NCI-H128 (cell line): ENCODE measurements around the gene MCM6.
A peak's percentile ranks its signal among the peaks of the same experiment; 100 is the strongest.
"Not testable (repeated sequence)": the region's sequence is repeated elsewhere in the genome, so short reads cannot be mapped to it uniquely, and the experiment has no call there.

Experiments used
- DNase-seq: peaks from one replicate; lab custom pipeline; 2025; ENCODE audit not compliant: unreplicated experiment; lab: John Stamatoyannopoulos, UW

The MCM6 gene

DNA sequence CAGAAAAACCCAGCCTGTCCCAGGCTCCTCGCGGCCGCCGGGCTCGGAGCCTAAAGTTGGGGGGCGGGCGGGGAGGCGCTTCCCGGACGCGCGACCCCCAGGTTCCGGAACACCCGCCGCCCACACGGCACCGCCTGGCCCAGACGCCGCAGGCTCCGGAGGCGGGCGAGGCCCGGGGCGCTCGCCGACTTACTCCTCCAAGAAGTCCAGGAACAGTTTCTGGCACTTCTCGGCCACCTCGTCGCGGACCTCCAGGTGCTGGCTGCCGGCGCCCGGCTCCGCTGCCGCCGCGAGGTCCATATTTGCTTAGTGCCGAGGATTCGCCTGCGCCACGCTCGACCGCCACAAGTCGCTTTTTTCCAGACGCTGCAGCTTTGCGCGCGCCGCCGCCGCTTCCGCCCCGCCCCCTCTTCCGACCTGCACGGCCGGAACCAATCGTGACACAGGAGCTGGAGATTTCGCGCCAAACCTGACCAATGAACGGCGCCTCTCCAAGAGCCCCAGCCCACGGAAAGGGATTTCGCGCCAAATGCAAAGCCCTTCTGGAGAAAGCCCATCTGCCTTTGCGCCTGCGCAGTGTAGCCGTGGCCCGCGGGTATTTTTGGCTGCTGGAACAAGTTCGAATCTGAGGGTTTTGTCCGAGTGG lies at the start of gene MCM6:
MCM6 (minus strand) TSS at position 378 of the 646 bp plus-strand sequence; CDS start at position 300, 78 bp downstream.
- DNase-seq = peak; percentile 91

DNA sequence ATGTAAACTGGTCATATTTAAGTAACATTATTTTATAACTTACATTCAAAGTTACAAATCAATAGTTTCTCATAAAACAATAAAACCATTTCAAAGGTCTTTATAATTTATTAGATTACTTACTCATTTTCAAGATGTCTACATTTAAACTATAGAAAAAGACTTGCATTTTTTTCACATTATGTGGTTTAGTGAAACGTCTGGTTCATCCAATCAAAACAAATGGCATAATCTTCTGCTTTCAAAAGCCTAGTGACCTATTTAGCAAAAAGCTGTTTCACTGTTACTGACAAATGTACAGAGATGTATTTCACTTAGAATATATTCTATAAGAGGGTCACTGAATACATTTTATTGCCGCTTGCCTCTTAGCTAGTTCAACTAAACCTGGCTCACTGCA lies 49.3 kb upstream of the MCM6 start:
- DNase-seq = no peak

- peak; percentile 22 for DNase-seq
Observed at GRCh38 chr2:135916207-135916606, 40.0 kb upstream of the MCM6 start.

DNA sequence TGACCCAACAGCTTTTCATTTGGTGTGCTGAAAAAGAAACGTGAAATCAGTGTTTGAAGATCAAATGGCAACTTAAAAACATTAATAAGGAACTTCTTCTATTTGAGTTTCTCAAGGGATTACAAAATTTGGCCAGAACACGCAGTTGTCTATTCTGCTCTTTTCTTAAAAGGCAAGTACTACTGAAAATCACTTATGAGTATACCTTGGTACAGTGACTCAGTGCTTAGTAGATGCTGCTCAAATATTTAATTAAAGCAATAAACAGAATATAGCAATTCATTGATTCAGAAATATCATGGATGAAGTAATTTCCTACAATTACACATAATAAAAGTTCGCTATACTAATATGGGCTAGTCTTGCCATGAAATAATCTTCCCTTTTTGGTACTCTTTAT lies 38.2 kb upstream of the MCM6 start:
- no peak for DNase-seq

- peak; percentile 6 for DNase-seq
Observed at GRCh38 chr2:135913727-135914365, 37.6 kb upstream of the MCM6 start.

- no peak for DNase-seq
Observed at GRCh38 chr2:135909976-135910375, 33.7 kb upstream of the MCM6 start.

DNA sequence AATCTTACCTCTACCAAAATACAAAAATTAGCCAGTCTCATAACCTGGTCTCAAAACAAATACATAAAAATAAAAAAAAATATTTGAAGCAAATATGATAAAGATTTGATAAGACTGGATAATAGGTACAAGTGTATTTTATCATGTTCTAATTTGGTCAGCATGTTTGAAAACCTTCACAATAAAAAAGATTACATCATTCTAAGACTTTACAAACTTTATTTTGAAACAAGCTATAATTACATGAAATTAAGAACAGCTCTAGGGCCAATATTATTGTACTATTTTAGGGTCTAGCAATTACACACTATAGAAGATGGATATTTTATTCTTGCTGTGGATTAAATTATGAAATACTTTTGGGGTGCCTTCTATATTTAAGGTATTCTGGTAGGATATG lies 29.4 kb upstream of the MCM6 start:
- DNase-seq = no peak

DNA sequence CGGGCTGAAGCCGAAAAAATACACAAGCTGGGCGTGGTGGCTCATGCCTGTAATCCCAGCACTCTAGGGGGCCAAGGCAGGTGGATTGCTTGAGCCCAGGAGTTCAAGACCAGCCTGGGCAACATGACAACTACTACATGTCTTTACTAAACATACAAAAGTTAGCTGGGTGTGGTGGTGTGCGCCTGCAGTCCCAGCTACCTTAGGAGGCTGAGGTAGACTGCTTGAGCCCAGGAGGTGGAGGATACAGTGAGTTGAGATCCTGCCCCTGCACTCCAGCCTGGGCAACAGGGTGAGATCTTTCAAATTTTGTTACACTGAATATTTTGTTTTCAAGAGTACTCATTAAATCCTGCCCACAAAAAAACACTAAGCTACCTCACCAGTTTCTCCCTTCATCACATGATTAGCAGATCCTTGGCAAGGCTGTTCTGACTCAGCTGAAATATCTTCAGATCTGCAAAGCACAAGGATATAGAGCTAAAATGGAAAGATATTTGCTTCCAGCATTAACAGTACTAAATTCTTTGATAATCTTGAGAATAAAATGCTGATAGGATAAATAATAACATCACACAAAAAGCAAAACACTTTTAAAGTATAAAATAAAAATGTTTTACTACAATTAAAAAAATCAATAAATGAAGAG lies 28.2 kb upstream of the MCM6 start:
- no peak for DNase-seq

DNA sequence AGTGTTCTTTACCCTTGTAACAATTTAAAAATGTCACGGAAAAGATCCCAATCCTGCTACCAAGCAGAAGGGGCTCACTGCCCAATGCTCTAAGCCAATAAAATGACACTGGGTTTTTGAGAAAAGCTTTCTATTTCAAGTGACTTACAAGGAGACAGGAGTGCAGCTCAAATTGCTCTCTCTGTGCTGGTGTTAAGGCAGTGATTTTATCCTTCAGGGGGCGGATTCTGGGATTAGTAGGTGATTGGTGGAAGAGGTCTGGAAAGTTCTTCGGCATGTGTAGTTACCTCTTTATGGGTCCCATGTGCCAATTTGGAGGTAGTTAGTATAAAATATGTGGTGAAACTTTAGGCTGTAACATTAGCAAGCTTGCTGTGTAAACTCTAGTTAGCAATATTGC lies 27.4 kb upstream of the MCM6 start:
- no peak for DNase-seq

- DNase-seq = no peak
Observed at GRCh38 chr2:135899567-135899966, 23.3 kb upstream of the MCM6 start.

DNA sequence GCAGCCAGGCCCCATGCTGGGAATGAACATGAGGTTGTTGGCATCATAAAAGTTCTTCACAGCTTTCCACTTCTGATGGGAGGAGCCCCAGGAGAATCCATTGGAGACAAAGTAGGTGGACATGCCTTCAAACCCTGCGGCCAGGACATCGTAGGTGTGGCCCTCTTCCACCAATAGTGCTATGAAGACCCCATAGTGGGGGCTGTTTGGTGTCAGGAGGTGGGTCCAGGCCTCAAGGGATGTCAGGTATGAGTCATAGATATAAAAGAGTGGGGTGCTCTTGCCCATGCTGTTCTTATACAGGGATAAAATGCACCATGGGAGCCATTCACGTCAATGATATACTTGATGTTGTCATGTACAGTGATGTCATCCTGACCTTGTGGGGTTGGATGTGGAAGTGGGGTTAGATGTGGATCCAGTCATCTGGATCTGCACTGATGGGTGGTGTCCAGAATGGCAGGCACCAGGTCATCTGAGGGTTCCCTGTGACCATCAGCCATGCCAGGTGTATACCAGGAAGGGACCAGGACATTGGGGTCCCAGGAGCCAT lies 22.1 kb upstream of the MCM6 start:
- DNase-seq = no peak

DNA sequence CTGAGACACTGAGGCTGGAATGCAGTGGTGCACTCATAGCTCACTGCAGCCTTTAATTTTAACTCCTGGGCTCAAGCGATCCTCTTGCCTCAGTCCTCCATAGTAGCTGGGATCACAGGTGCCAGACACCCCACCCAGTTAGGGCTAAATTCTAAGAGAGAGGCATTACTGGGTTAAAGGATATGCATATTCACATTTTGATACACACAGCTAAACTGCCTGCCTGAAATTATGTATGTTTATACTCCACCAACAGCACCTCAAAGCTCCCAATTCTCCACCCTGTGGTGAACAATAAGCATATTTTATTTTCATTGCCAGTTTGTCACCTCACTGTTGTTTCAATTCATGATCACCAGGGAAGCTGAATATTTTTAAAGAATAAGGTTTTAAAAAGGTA lies 18.7 kb upstream of the MCM6 start:
- no peak for DNase-seq

DNA sequence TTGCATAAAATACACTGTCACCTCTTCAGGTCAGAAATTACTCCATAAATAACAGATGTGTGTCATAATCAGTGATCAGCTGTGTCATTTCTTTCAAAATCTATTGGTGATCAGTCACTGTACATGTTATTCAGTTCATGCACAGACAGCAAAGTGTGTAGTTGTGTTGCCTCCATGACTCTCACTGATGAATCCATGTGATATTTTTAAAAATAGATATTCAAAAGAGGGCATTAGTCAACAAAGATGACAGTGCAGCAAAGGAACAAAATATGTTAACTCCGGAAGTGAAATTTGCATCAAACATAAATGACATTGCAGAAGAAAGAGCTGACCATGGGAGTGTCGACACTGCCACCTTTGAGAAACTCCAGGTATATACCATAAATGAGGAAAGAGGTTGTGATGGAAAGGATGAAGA lies 17.1 kb upstream of the MCM6 start:
- no peak for DNase-seq

GRCh38 chr2:135890835-135891234 lies 14.6 kb upstream of the MCM6 start:
- no peak for DNase-seq

DNA sequence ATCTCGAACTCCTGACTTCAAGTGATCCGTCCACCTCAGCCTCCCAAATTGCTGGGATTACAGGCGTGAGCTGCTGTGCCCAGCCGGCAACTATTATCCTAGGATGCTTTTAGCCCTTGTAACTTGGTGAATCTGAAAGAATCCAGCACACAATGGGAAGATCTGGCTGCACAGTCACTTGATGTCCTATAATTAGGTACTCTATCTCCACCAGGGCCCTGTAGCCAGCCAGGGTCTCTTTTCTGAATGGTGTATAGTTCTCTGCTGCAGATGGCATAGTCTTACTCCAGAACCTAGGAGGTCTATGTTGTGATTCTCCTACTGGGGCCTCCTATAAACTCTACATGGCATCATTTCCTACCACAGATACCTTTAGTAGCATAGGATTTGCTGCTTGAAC lies 13.9 kb upstream of the MCM6 start:
- no peak for DNase-seq

GRCh38 chr2:135888587-135888986 lies 12.3 kb upstream of the MCM6 start:
- not testable (repeated sequence) for DNase-seq

GRCh38 chr2:135885709-135886108 lies 9.5 kb upstream of the MCM6 start:
- no peak for DNase-seq

DNA sequence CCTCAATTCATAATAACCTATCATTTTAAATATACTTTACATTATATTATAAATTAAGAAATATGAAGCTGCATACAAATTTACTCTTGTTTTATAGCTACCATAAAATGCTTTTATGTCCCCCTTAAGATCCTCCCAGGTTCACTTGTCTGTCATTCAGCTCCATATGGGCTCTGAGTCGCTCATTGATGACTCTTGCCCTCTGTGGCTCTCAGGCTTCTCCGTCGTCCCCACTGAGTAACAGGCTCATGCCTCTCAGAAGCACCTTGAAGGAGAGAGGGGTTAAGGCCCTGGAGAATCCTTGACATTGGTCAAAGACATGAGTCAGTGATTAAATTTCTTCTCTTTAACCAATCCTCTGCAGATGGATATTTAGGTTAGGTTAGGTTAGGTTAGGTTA lies 6.2 kb upstream of the MCM6 start:
- DNase-seq = no peak

DNA sequence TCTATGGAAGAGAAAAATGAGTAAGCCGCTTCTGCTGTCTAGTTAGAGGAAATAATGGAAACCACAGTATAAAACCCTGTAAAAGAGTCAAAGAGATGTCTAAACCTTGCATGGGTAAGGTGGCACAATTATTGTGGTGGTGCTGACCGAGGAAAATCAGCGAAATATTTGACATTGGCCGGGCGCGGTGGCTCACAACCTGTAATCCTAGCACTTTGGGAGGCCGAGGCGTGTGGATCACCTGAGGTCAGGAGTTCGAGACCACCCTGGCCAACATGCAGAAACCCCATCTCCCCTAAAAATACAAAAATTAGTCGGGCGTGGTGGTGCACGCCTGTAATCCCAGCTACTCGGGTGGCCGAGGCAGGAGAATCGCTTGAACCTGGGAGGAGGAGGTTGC lies 527 bp upstream of the MCM6 start:
- DNase-seq = not testable (repeated sequence)

DNA sequence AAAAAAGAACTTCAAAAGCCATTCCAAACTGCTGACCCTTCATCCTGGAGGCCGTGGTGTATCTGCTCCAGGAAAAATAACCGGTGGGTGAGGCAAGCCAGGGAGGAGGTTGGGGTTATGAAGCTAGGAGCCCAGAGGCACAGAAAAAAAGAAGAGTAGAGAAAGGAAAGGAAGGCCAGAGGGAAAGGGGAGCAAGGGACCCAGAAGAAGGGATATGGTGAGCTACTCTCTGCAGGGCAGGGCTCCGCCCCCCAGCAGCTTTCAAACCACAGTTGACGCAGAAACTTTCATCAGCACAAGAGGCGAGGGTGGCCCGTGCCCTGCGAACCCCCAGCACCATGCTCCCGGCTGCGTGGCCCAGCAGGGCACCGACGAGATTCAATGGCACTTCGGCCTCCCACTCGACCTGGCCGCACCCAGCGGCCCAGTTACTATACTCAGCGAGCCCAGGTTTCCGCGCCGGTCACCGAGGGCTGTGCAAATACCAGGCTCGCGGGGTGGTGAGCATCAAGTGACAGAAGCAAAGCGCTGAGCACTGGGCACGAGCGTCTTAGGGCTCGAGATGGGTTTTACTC lies 665 bp downstream of the MCM6 start:
- no peak for DNase-seq

- DNase-seq = no peak
Observed at GRCh38 chr2:135874777-135875365, 1.4 kb downstream of the MCM6 start.
